GM23248 (cell line): ENCODE measurements around the gene EMP3.

Experiments used
- EZH2 ChIP-seq: fragments of 200-600 bp; sonication (generic); IDR thresholded peaks from 2 replicates; pipeline ENCODE4 v1.6.1; 2018; ENCODE audit warnings: antibody characterized with exemption, mild to moderate bottlenecking; ENCODE audit not compliant: insufficient read depth, poor library complexity, severe bottlenecking
- EZH2phosphoT487 ChIP-seq: fragments of 200-600 bp; sonication (generic); IDR thresholded peaks from 2 replicates; pipeline ENCODE4 v1.6.1; 2018; ENCODE audit warnings: antibody characterized with exemption, moderate library complexity, mild to moderate bottlenecking, low read depth; ENCODE audit not compliant: insufficient read depth

DNA sequence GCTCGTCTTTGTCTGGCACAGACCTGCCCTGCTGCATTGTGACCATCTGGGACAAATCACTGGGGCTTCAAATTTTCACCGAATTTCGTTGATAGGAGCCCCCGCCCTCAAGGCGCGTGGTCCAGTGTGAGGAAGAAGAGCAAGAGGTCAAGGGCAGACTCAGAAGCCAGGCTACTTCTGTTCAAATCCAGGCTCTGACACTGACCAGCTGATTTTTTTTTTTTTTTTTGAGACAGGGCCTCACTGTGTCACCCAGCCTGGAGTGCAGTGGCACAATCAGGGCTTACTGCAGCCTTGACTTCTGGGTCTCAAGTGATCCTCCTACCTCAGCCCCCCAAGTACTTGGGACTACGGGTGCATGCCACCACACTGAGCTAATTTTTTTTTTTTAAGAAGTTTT, 46.0 kb downstream of the EMP3 start:
- no peak for TF ChIP-seq EZH2
- no peak for TF ChIP-seq EZH2phosphoT487
